Natural killer cell (primary cell): ENCODE data around the gene ERFE. TPM values are rescaled to one million over a fixed set of nuclear protein-coding genes. Genes with fewer than 3 reads are reported as not detected.

Experiments used
- ATAC-seq, 3 donors: fragments of 150-1000 bp in 2 of 3; fragments of 200-7000 bp in 1 of 3; cut with Tn5 transposase; 1 replicate in 1 of 3; 2 replicates in 2 of 3; pipeline ENCODE4 v1.10.0; 2021; ENCODE audit warnings: mild to moderate bottlenecking in 2 of 3, moderate library complexity in 2 of 3
- DNase-seq, 2 donors: peaks; one replicate each; pipeline versions ENCODE4 v3.0.0 to v3.0.0-alpha.2; 2013 to 2021; ENCODE audit warnings: mixed read lengths in 1 of 2
- H3K27ac ChIP-seq: one replicate; pipeline ENCODE4 v1.5.1; 2013; ENCODE audit warnings: mild to moderate bottlenecking, low read length
- H3K27me3 ChIP-seq: one replicate; pipeline ENCODE4 v1.6.1; 2013; ENCODE audit warnings: low read length; ENCODE audit not compliant: control insufficient read depth, insufficient read depth
- H3K36me3 ChIP-seq: one replicate; pipeline ENCODE4 v1.6.1; 2013; ENCODE audit warnings: low read length; ENCODE audit not compliant: control insufficient read depth, insufficient read depth
- H3K4me1 ChIP-seq: one replicate; pipeline ENCODE4 v1.6.1; 2013; ENCODE audit warnings: low read length; ENCODE audit not compliant: control insufficient read depth, insufficient read depth
- H3K4me3 ChIP-seq: one replicate; pipeline ENCODE4 v1.5.1; 2013; ENCODE audit warnings: low read length
- H3K9me3 ChIP-seq: one replicate; pipeline ENCODE4 v1.6.1; 2013; ENCODE audit warnings: low read length; ENCODE audit not compliant: control insufficient read depth, insufficient read depth
- H3K27ac Mint-ChIP-seq, 2 donors: one replicate each; pipeline ENCODE4 v1.8.0; 2022; ENCODE audit warnings: mild to moderate bottlenecking in 2 of 2, mixed read lengths in 2 of 2, moderate library complexity in 1 of 2
- H3K27me3 Mint-ChIP-seq, 2 donors: one replicate each; pipeline ENCODE4 v1.8.0; 2022; ENCODE audit warnings: low read depth in 2 of 2, mixed read lengths in 2 of 2
- H3K36me3 Mint-ChIP-seq: one replicate; pipeline ENCODE4 v1.8.0; 2022; ENCODE audit warnings: mixed read lengths
- H3K4me1 Mint-ChIP-seq, 2 donors: one replicate each; pipeline ENCODE4 v1.8.0; 2022; ENCODE audit warnings: mixed read lengths in 2 of 2
- H3K4me3 Mint-ChIP-seq: one replicate; pipeline ENCODE4 v1.8.0; 2022; ENCODE audit warnings: mild to moderate bottlenecking, moderate library complexity, mixed read lengths
- H3K9me3 Mint-ChIP-seq, 2 donors: one replicate each; pipeline ENCODE4 v1.8.0; 2022; ENCODE audit warnings: mixed read lengths in 2 of 2
- WGBS: methylation state at CpG from one replicate; pipeline ENCODE4 v1.1.7; 2013; ENCODE audit warnings: missing lambda C conversion rate; ENCODE audit not compliant: insufficient coverage; 5-methylcytosine and 5-hydroxymethylcytosine counted together
- intact Hi-C: fragments of 100-400 bp; cut with micrococcal nuclease; formaldehyde crosslinking; loops from one replicate; pipeline ENCODE4 v1.14.2; 2022
- total RNA-seq, 4 donors: library from RNA; stranded (reverse); fragments of 120-200 nt in 1 of 4; gene quantifications; one replicate each; pipeline versions ENCODE4 v1.2.3 to v1.2.4, GENCODE V29; 2013 to 2022
- TF ChIP-seq, protein P1 (sequence below): fragments of 200-600 bp; IDR thresholded peaks from one replicate; pipeline ENCODE4 v1.8.0; 2022; ENCODE audit warnings: antibody characterized with exemption

The ERFE gene
- total RNA-seq, 3 donors from 2014 or later (not counting 1 experiment from before 2014, with no cell fraction given), result 0.33 to 4.8 (median 4.3) TPM

- H3K36me3 Mint-ChIP-seq, result no peaks in the 10 kb centered on the region
- no peaks in the 10 kb centered on the region for H3K9me3 ChIP-seq
- TF ChIP-seq, protein P1, sequence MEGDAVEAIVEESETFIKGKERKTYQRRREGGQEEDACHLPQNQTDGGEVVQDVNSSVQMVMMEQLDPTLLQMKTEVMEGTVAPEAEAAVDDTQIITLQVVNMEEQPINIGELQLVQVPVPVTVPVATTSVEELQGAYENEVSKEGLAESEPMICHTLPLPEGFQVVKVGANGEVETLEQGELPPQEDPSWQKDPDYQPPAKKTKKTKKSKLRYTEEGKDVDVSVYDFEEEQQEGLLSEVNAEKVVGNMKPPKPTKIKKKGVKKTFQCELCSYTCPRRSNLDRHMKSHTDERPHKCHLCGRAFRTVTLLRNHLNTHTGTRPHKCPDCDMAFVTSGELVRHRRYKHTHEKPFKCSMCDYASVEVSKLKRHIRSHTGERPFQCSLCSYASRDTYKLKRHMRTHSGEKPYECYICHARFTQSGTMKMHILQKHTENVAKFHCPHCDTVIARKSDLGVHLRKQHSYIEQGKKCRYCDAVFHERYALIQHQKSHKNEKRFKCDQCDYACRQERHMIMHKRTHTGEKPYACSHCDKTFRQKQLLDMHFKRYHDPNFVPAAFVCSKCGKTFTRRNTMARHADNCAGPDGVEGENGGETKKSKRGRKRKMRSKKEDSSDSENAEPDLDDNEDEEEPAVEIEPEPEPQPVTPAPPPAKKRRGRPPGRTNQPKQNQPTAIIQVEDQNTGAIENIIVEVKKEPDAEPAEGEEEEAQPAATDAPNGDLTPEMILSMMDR, result no peak
- no peaks in the 10 kb centered on the region for H3K36me3 ChIP-seq
- H3K4me1 Mint-ChIP-seq, result peaks cover 7 to 10% of the 10 kb centered on the region in 2 donors
- peaks cover 0 to 7% of the 10 kb centered on the region in 2 donors for H3K27me3 Mint-ChIP-seq
- no peak overlapping the region for H3K27ac ChIP-seq
- ATAC-seq (no peak), DNase-seq (no peak)
- WGBS, result 88% methylated on average over 19 of the region's 19 CpGs
- H3K4me3 Mint-ChIP-seq, result no peak overlapping the region
- H3K4me1 ChIP-seq, result peaks cover 18% of the 10 kb centered on the region
- no peaks in the 10 kb centered on the region for H3K9me3 Mint-ChIP-seq
- intact Hi-C loops, result no loop called here
- no peak overlapping the region for H3K4me3 ChIP-seq
- peaks cover 10% of the 10 kb centered on the region for H3K27me3 ChIP-seq
- no peak overlapping the region for H3K27ac Mint-ChIP-seq
These were observed 3.6 kb upstream of the ERFE start for GRCh38 chr2:238155051-238155760.

- TF ChIP-seq, protein P1, result no peak
- DNase-seq (no peak), ATAC-seq (no peak)
- Histone ChIP-seq H3K36me3 (no peaks in the 10 kb centered on the region), H3K27me3 (peaks cover 10% of the 10 kb centered on the region), H3K4me1 (peaks cover 22% of the 10 kb centered on the region), H3K9me3 (no peaks in the 10 kb centered on the region), H3K4me3 (no peak overlapping the region), H3K27ac (no peak overlapping the region)
- Mint-ChIP-seq H3K27me3 (peaks cover 0 to 7% of the 10 kb centered on the region in 2 donors), H3K36me3 (no peaks in the 10 kb centered on the region), H3K4me3 (no peak overlapping the region), H3K4me1 (peaks cover 7 to 16% of the 10 kb centered on the region in 2 donors), H3K9me3 (no peaks in the 10 kb centered on the region), H3K27ac (no peak overlapping the region)
- intact Hi-C loops, result no loop called here
- WGBS, result 85% methylated on average over 18 of the region's 18 CpGs
These were observed 2.7 kb upstream of the ERFE start for GRCh38 chr2:238155761-238156694.

DNA sequence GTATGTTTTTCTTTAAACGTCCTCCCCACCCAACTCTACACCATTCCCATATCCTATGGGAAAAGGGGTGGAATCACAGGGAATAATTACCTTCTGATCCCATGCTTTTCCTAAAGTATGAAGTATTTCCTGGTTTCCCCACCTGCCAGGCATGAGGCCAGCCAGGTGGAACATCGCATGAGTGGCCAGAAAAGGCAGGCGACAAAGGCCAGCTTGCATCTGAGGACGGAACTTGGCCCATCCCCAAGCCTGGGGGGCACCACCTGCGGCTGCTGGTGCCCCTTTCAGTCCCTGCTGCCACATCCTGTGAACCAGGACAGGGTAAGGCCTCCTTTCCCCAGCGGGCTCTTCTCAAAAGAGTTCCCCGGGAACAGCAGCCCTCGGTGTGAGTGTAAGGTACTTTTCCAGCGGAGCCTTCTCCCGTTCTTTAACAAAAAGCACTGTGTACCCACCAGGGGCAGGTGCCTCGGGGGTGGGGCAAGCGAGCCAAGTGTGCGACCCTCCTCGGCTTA lies 1.2 kb upstream of the ERFE start:
- H3K36me3 Mint-ChIP-seq, result no peaks in the 10 kb centered on the region
- DNase-seq (no peak), ATAC-seq (no peak)
- H3K27me3 Mint-ChIP-seq, result peaks cover 0 to 7% of the 10 kb centered on the region in 2 donors
- whole genome bisulfite sequencing, result 92% methylated on average over 12 of the region's 14 CpGs
- Histone ChIP-seq H3K27ac (no peak overlapping the region), H3K4me1 (peaks cover 22% of the 10 kb centered on the region), H3K9me3 (no peaks in the 10 kb centered on the region), H3K36me3 (no peaks in the 10 kb centered on the region), H3K4me3 (no peak overlapping the region), H3K27me3 (peaks cover 11% of the 10 kb centered on the region)
- no peak overlapping the region for H3K27ac Mint-ChIP-seq
- TF ChIP-seq, protein P1, result no peak
- H3K4me1 Mint-ChIP-seq, result peaks cover 7 to 16% of the 10 kb centered on the region in 2 donors
- no peaks in the 10 kb centered on the region for H3K9me3 Mint-ChIP-seq
- H3K4me3 Mint-ChIP-seq, result no peak overlapping the region
- intact Hi-C loops, result no loop called here
